ENCODE results near the gene TNNI2.

The TNNI2 gene

GRCh38 chr11:1888811-1889210 is 50.0 kb downstream of the TNNI2 start:
- no peak for DNase-seq (ENCODE audit: low spot score)

- no peak for DNase-seq (ENCODE audit: low spot score)
Measured at GRCh38 chr11:1889224-1889930, 50.6 kb downstream of the TNNI2 start.

- DNase-seq (ENCODE audit: low spot score), result no peak
Measured at GRCh38 chr11:1889941-1890855, 51.4 kb downstream of the TNNI2 start.
